ENCODE results near the gene COPS9. TPM values are rescaled to one million over a fixed set of nuclear protein-coding genes. Genes with fewer than 3 reads are reported as not detected.

COPS9 gene
- total RNA-seq, 1 donor from 2014 or later: 143 TPM

- H3K36me3 Mint-ChIP-seq (ENCODE audit: low read depth): no peaks in the 10 kb centered on the region
- peaks cover 4% of the 10 kb centered on the region for H3K9me3 Mint-ChIP-seq
- no peak for DNase-seq (ENCODE audit: low read depth, low spot score)
- H3K27me3 Mint-ChIP-seq (ENCODE audit: low read depth): peaks cover 9% of the 10 kb centered on the region
- H3K27ac Mint-ChIP-seq (ENCODE audit: unreplicated experiment): no peak overlapping the region
- H3K4me3 Mint-ChIP-seq: no peak overlapping the region
- TF ChIP-seq CTCF (conservative IDR thresholded peaks at IDR 0.05): no peak
- H3K4me1 Mint-ChIP-seq: no peaks in the 10 kb centered on the region
These were observed 6.8 kb upstream of the COPS9 start for GRCh38 chr2:240142859-240143258.

GRCh38 chr2:240142256-240142775, 6.2 kb upstream of the COPS9 start:
- TF ChIP-seq CTCF (conservative IDR thresholded peaks at IDR 0.05): no peak
- no peak for DNase-seq (ENCODE audit: low read depth, low spot score)
- Mint-ChIP-seq H3K9me3 (peaks cover 4% of the 10 kb centered on the region), H3K36me3 (ENCODE audit: low read depth) (no peaks in the 10 kb centered on the region), H3K4me3 (no peak overlapping the region), H3K4me1 (no peaks in the 10 kb centered on the region), H3K27ac (ENCODE audit: unreplicated experiment) (no peak overlapping the region), H3K27me3 (ENCODE audit: low read depth) (peaks cover 9% of the 10 kb centered on the region)

- Mint-ChIP-seq H3K4me1 (no peaks in the 10 kb centered on the region), H3K27ac (ENCODE audit: unreplicated experiment) (no peak overlapping the region), H3K4me3 (no peak overlapping the region), H3K27me3 (ENCODE audit: low read depth) (peaks cover 10% of the 10 kb centered on the region), H3K9me3 (no peaks in the 10 kb centered on the region), H3K36me3 (ENCODE audit: low read depth) (no peaks in the 10 kb centered on the region)
- no peak for DNase-seq (ENCODE audit: low read depth, low spot score)
- no peak for TF ChIP-seq CTCF (conservative IDR thresholded peaks at IDR 0.05)
These were observed 5.6 kb upstream of the COPS9 start for GRCh38 chr2:240141736-240142135.

- Mint-ChIP-seq H3K27ac (ENCODE audit: unreplicated experiment) (no peak overlapping the region), H3K9me3 (no peaks in the 10 kb centered on the region), H3K27me3 (ENCODE audit: low read depth) (peaks cover 14% of the 10 kb centered on the region), H3K4me3 (no peak overlapping the region), H3K4me1 (no peaks in the 10 kb centered on the region), H3K36me3 (ENCODE audit: low read depth) (no peaks in the 10 kb centered on the region)
- TF ChIP-seq CTCF (conservative IDR thresholded peaks at IDR 0.05): no peak
- no peak for DNase-seq (ENCODE audit: low read depth, low spot score)
These were observed 4.8 kb upstream of the COPS9 start for GRCh38 chr2:240140920-240141319.

- no peak within 1 kb of the TSS for H3K27ac Mint-ChIP-seq (ENCODE audit: unreplicated experiment)
- peaks cover 14% of the 10 kb centered on the region for H3K27me3 Mint-ChIP-seq (ENCODE audit: low read depth)
- no peak for TF ChIP-seq CTCF (conservative IDR thresholded peaks at IDR 0.05)
- no peak for DNase-seq (ENCODE audit: low read depth, low spot score)
- peaks cover 2% of the 10 kb centered on the region for H3K4me1 Mint-ChIP-seq
- H3K9me3 Mint-ChIP-seq: no peaks in the 10 kb centered on the region
- H3K4me3 Mint-ChIP-seq: no peak within 1 kb of the TSS
- H3K36me3 Mint-ChIP-seq (ENCODE audit: low read depth): no peaks in the 10 kb centered on the region
These were observed 4.4 kb upstream of the COPS9 start, which contains the start of gene OTOS for GRCh38 chr2:240140511-240140910. TSS of gene OTOS (minus strand) at chr2:240140658. CDS start at chr2:240140326, 332 bp downstream.

Measured in neural crest cell (in vitro differentiated cells).